T-helper 2 cell treated with Interferon-gamma antibody and Interleukin-4, amounts not matched to agents 100 ng/mL and 5 ng/mL, for 36 hours (primary cell): ENCODE results near the gene SZRD1. TPM values are rescaled to one million over a fixed set of nuclear protein-coding genes. Genes with fewer than 3 reads are reported as not detected.
"Not testable (repeated sequence)": the region's sequence is repeated elsewhere in the genome, so short reads cannot be mapped to it uniquely, and the experiment has no call there.

ENCODE experiments used
- intact Hi-C: fragments of 100-400 bp; cut with micrococcal nuclease; formaldehyde crosslinking; loops from one replicate; pipeline ENCODE4 v1.15.1; 2023
- total RNA-seq: library from RNA; stranded (reverse); gene quantifications from 2 replicates; pipeline ENCODE4 v1.2.3, GENCODE V29; 2022

Gene SZRD1, protein sequence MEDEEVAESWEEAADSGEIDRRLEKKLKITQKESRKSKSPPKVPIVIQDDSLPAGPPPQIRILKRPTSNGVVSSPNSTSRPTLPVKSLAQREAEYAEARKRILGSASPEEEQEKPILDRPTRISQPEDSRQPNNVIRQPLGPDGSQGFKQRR
- total RNA-seq, result 167 and 173 TPM in 2 replicates

DNA sequence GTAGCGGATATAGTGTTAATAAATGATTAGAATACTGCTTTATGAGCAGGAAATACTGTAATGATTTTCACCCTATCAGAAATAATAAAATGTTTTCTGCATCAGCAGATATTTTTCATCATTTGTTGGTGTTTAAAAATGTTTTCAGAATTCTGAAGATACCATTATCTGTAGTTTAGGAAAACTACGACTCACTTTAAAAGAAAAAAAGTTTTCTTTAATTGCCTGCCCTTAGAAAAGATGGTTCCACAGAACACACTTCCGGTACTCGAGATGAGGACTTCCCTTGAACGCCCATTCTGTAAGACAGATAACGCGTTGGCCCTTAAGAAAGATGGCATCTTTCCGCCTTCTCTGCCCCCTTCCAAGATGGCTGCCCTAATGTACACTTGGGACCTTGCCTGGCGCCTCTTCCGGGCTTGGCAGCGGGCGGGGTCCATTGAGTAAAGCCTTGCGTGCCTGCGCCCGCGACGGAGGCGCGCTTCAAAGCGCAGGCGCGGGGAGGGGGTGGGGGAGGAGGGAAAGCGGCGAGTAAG lies at the start of gene SZRD1:
Gene SZRD1, plus strand, starts transcription at position 521 of the 536 bp plus-strand sequence. CDS start 16 bp downstream, outside the sequence.
- intact Hi-C loops, result loop anchor here (1.0 to 5.0 kb wide), 7 partner anchors 14 to 686 kb away; partner anchors contain the start of genes CPLANE2, FBXO42, NECAP2 and SDHB

DNA sequence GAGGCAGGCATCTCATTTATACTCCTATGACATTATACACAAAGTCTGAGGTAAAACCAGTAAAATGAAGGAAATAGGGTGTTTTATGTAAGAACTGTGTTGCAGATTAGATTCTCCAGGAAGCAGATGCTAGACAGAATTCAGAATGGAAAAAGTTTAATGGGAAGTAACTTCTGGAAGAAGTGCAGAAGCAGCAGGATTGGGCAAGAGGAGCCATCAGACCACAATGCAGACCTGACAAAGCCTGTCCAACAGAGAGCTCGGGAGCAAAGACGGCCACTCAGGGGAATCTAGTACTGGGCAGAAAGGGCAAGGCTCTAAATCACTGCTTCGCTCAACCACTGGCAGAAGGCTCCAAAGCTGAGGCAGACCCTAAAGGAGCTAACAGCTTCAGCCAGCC lies 48.5 kb upstream of the SZRD1 start:
- intact Hi-C loops, result no loop called here

DNA sequence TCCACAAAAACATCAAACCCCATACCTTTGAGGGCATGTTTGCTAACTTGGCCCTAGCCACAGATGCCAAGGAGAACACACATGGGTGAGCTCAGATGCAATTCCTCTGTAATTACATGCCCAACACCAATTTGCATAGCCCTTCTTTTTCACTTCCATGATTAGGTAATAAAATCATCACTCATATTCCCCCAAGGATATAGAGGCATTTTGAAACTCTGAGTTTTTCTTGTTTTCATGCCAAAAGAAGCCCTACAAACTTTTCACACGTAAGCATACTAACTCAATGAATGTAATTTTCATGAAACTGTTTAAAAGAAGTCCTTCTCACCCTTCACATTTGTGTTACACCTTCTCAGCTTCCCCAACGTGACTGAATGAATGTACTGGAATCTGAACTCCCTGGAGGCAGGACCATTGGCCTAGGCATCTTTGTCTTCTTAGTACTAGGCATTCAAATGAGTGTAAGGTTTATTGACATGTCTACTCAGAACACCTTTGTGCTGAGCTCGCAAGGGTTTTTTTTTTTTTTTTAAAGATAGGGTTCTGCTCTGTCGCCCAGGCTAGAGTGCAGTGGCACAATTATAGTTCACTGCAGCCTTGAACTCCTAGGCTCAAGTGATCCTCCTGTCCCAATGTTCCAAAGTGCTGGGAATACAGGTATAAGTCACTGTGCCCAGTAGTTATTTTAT lies 45.7 kb upstream of the SZRD1 start:
- intact Hi-C loops, result no loop called here

DNA sequence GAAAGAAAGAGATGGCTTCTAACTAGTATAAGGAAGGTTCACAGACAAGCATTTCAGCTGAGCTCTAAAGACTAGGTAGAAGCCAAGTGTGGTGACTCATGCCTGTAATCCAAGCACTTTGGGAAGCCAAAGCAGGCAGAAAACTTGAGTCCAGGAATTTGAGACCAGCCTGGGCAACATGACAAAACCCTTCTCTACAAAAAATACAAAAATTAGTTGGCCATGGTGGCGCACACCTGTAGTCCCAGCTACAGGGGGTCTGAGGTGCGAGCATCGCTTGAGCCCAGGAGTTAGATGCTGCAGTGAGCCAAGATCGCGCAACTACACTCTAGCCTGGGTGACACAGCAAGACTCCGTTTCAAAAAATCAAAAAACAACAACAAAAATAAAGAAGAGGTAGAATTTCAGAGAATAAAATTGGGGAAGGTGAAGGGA lies 42.6 kb upstream of the SZRD1 start:
- intact Hi-C loops, result no loop called here

DNA sequence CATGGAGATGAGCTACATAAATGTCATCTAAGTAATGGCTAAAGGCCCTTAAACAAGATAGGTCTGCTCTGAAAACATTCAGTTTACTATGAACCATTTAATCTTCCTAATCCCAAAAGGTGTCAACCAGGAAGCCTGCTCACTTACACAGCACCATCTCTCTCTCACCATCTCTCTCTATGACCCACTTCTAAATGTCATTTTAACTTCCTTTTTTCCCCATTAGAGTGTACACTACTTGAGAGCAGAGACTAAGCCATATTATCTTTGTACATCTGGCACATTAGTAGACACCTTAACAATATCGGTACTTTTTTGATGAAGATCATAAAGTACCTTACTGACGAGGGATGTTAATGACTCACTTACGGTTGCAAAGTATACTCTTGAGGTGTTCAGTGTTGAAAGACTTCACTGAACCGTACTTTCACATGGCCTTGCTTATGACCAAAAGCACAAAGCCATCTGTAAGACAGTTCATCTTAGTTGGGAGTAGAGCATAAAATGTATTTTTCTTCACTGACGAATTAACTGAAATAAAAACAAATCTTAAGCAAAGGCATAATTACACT lies 40.1 kb upstream of the SZRD1 start:
- intact Hi-C loops, result no loop called here

DNA sequence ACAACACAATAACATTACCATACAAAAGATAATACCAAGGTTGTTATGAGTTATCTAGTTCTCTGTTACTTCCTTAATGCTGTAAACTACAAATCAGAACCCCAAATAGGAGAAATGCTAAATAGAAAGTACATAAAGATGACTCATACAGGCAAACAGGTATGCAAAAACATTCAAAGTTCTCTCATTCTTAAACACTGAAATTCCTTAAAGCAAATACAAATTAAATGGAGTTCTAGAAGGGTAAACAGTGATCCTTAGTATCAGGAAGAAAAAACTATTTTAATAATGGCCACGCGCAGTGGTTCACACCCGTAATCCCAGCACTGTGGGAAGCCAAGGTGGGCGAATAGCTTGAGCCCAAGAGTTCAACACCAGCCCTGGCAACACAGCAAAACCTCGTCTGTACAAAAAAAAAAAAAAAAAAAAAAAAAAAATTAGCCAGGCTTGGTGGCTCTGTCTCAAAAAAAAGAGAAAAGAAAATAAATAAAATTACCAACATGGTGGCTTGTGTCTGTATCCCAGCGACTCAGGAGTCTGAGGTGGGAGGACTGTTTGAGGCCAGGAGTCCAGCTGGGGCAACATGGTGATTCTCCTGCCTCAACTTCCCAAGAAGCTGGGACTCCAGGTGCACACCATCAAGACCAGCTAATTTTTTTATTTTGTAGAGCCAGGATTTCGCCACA lies 32.2 kb upstream of the SZRD1 start:
- intact Hi-C loops, result no loop called here

DNA sequence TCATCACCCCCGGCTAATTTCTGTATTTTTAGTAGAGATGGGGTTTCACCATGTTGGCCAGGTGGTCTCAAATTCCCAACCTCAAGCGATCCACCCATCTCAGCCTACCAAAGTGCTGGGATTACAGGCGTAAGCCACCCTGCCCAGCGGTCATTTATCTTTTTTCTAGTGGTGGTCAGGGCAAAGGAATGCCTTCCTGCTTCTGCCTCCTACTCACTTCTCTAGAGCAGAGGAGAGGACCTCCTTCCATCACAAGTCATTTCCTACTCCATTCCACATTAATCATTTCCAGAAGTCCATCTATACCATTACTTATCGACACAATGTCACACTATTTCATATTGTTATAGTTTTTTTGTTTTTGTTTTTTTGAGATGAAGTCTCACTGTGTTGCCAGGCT lies 28.1 kb upstream of the SZRD1 start:
- intact Hi-C loops, result no loop called here

DNA sequence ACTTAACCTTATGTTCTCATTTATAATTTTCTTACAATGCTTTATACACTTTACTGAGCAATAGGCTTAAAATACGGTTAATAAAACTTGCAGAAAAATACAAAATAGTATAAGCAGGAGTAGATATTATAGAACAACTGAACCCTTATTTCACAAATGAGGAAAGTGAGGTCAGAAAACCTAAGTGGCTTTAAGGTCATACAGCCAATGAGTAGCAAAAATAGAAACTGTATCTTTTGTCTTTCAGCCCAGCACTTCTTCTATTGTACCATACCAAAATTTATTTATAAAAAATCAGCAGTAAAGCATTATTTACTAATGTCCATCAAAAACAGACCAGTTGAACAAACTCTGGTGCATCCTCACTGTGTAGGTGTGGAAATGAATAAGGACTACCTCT lies 26.4 kb upstream of the SZRD1 start:
- intact Hi-C loops, result no loop called here

DNA sequence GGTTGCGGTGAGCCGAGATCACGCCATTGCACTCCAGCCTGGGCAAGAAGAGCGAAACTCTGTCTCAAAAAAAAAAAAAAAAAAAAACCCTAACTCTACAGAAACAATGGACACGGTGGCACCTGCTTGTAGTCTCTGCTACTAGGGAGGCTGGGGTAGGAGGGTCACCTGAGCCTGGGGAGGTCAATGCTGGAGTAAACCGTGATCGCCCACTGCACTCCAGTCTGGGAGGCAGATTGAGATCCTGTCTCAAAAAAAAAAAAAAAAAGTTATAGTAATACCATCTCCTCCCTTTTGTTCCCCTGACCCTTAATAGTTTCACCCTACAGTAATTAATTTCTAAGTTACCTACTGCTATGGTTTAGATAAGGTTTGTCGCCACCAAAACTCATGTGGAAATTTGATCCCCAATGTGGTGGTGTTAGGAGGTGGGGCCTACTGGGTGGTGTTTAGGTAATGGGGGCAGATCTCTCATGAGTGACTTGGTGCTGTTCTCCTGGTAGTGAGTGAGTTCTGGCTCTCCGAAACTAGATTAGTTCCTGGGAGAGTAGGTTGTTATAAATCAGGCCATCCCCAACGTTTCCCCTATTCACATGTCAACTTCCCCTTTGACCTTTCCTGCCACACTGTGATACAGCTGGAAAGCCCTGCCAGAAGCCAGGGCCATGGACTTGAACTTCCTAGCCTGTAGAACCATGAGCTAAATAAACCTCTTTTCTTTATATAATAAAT lies 24.5 kb upstream of the SZRD1 start:
- intact Hi-C loops, result no loop called here

DNA sequence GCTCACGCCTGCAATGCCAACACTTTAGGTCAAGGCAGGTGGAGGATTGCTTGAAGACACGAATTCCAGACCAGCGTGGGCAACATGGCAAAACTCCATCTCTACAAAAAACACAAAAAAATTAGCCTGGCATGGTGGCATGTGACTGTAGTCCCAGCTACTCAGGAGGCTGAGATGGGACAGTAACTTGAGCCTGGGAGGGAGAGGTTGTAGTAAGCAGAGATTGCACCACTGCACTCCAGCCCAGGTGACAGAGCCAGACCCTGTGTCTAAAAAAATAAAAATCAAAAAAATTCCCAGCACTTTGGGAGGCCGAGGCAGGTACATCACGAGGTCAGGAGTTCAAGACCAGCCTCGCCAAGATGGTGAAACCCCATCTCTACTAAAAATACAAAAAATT lies 23.8 kb upstream of the SZRD1 start:
- intact Hi-C loops, result not testable (repeated sequence)

DNA sequence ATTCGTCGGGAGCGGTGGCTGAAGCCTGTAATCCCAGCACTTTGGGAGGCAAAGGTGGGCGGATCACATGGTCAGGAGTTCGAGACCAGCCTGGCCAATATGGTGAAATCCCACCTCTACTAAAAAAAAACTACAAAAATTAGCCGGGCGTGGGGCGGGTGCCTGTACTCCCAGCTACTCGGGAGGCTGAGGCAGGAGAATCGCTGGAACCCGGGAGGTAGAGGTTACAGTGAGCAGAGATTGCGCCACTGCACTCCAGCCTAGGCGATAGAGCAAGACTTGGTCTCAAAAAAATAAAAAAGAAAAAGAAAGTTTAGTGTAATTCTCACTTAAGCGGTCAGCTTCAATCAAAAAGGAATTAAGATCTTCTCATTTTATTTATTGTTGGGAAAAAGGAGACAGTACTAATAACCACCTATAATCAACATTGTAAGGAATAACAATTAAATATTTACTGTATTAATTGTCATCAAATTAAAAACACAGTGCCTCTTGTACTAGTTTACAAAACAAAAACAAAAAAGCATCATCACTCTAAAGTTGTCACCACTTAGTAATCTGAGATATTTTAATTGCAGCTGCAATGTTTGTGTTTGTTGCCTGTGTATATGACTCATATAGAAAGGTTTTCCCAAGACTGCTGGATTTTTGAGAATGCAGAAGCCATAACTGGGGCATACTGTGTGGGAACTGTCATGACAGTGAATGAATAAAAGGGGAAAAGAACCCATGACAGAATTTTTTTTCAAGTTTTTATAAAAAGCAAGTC lies 18.4 kb upstream of the SZRD1 start:
- intact Hi-C loops, result no loop called here

DNA sequence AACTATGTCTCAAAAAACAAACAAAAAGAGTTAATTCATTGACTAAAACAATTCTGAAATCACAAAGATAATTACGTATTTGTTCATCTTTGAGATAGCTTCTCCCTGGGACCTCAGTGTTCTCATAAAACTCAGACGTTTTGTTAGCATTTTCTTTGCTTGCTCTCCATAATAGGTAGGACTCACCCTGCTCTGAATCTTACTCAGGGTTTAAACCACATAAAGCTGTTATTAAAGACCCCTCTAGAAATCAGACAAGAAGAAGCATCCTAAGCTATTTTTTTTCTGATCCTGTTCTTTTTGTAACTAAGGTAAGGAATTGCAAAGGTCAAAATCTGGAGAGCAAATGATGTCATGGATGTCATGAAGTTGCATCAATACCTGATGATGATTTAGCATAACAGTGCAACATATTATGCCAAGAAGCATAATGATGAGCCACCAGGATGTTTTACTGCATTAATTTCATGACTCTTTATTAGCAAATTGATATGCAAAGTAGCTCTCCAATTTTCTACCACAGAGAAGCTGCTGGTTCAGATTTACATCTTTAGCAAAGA lies 17.1 kb upstream of the SZRD1 start:
- intact Hi-C loops, result loop anchor here (5.0 kb wide), 2 partner anchors 278 to 513 kb away; partner anchors contain the start of gene FAM131C

DNA sequence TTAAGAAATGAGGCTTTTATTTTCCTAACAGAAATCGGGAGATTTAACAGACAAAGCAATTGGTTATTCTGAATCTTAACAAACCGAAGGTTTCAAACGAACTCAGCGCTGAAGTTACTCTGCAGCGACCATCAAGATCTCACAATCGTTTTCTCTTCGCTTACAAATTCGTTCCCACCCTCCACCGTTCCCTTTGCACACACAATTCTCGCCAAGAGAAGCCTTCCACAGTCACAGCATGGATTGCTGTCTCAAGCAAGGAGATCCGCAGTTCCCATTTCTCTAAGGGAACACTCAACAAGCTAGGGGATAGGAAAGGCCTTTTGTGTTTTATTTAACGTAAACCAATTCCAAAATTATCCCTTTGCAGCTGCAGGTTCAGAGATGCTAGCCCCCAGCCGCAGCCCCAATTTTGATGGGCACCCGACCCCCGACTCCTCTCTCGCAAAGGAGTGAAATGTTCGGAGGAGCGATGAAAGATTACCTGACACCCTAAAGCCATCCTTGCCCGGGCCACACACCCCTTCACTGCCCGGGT lies 15.5 kb upstream of the SZRD1 start:
- intact Hi-C loops, result loop anchor here (5.0 kb wide), 2 partner anchors 279 to 514 kb away; partner anchors contain the start of gene FAM131C

DNA sequence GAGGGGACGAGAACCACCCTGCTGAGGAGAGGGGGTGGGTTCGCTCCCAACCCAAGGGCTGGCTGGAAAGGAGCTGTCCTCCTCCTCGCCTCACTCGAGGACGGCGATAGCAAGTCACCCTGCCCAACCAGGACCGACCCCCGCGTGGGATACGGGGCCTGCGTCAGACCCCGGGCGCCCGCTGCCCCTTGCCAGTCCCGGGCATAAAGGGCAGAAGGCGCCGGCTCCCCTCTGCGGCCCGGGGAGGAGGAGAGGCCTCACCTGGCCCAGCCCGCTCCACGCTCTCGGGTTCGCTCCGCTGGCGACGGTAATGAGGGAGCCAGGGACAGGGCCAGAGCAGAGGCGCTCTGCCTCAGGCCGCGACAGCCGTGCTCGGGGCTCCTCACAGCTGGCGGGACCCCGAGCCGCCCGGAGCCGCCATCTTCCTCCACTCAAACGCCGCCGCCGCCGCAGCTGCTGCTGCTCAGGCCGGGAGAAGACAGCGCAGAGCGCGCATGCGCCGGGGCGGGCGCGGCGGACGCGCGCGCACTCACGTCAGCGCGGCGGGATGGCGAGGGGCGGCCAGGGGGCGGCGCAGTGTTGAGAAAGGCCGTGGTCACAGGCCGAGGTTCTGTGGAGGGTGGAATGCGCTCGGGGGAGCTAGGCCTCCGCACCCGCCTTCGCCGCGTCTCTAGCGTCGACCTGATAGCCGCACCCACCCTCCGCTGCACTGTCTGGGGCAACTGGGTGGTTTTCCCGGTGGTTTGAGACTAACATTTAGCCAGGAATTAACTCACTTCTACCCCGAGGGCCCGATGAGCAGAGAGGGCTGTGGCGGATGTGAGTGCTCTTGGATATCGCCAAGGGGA lies 14.8 kb upstream of the SZRD1 start, which contains the start of gene FBXO42:
Gene FBXO42, minus strand, starts transcription at position 487 of the 848 bp plus-strand sequence. CDS start 37,062 bp downstream, outside the sequence.
- intact Hi-C loops, result loop anchor here (1.0 to 5.0 kb wide), 5 partner anchors 11 to 515 kb away; partner anchors contain the start of genes FAM131C and SZRD1

DNA sequence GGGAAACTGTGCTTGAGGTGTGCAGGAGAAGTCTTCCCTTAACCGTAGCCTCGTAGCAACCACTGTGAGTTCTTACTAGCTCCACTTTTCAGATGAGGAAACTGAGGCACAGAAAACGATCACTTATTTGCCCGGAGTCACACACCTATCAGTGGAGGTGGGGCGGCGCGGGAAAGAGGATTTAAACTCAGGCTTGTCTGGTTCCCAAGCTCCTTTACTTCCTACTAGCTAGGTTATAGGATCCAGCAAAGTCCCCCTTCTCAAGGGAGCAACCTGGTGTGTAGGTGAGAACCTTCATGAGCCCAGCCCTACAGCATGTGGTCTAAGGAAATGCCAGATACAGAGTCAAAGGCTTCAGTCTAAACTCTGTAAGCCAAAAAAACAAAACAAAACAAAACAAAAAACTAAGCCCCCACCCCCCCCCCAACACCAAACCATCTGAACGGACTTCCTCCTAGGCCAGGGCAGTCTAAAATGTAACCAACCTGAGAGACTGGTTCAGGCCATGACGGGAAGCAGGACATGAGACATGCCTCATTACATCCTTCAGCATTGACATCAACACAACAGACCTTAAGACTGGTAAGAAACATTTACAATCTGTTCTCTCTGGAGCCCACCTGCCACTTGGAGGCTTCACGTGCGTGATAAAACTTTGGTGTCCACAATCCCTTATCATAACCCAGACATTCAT lies 14.1 kb upstream of the SZRD1 start:
- intact Hi-C loops, result loop anchor here (1.0 to 5.0 kb wide), 5 partner anchors 10 to 516 kb away; partner anchors contain the start of genes FAM131C and SZRD1

DNA sequence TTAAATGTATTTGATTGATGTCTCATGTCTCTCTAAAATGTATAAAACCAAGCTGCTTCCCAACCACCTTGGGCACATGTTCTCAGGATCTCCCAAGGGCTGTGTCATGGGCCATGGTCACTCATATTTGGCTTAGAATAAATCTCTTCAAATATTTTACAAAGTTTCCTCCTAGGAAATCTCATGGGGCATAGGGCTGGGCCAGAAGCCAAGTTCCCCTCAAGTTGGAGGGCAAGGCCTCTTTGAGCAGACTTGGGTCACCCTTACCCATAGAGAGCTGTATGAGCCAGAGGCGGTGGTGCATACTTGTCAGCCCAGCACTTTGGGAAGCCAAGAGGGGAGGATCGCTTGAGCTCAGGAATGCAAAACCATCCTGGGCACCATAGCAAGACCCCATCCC lies 12.4 kb upstream of the SZRD1 start:
- intact Hi-C loops, result loop anchor here (5.0 kb wide), 2 partner anchors 282 to 517 kb away; partner anchors contain the start of gene FAM131C

DNA sequence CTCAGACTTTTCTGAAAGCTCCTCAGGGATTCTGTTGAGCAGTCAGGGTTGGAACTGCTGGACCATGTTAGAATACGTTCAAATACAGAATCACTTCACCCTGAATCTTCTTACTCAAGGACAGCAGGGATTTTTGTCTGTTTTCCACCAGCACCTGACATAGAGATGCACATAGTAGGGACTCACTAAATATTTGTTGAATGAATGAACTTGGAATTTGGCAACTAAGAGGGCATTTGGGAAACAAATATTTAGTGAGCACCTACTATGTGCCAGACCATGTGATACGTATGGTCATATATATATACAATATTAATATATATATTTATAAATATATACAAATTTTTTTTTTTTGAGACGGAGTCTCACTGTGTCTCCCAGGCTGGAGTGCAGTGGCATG lies 10.2 kb upstream of the SZRD1 start:
- intact Hi-C loops, result no loop called here

DNA sequence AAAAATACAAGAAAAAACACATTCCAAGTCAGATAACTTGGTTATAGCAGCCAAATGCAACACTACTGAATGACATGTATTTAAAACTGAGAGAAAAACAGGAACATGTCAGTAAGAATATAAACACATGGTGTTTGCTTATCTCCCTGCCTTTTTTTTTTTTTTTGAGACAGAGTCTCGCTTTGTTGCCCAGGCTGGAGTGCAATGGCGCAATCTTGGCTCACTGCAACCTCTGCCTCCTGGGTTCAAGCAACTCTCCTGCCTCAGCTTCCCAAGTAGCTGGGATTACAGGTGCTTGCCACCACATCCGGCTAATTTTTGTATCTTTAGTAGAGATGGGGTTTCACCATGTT lies 1.9 kb upstream of the SZRD1 start:
- intact Hi-C loops, result loop anchor here (5.0 kb wide), 1 partner anchor 687 kb away; the partner anchor contains the start of gene SDHB
